Fibroblast of lung (primary cell): ENCODE data around the gene UBE3D. TPM values are rescaled to one million over a fixed set of nuclear protein-coding genes. Genes with fewer than 3 reads are reported as not detected.

ENCODE experiments used
- DNase-seq, 2 donors: peaks; one replicate each; pipeline versions ENCODE4 v3.0.0 to v3.0.0-alpha.2; 2010; ENCODE audit warnings: low read depth in 2 of 2
- H2AFZ ChIP-seq: 2 replicates; pipeline ENCODE4 v1.5.1; 2012; ENCODE audit warnings: low read length, control low read depth, inconsistent platforms
- H3K27ac ChIP-seq: 2 replicates; pipeline ENCODE4 v1.5.1; 2011; ENCODE audit warnings: low read length, control low read depth; ENCODE audit not compliant: insufficient read depth
- H3K27me3 ChIP-seq: 2 replicates; pipeline ENCODE4 v1.5.1; 2011; ENCODE audit warnings: mild to moderate bottlenecking, low read length; ENCODE audit not compliant: control insufficient read depth, insufficient read depth
- H3K36me3 ChIP-seq: 2 replicates; pipeline ENCODE4 v1.5.1; 2011; ENCODE audit warnings: low read length; ENCODE audit not compliant: control insufficient read depth, insufficient read depth
- H3K4me1 ChIP-seq: 2 replicates; pipeline ENCODE4 v1.5.1; 2011; ENCODE audit warnings: low read length; ENCODE audit not compliant: control insufficient read depth, insufficient read depth; ENCODE audit errors: extremely low read depth
- H3K4me2 ChIP-seq: 2 replicates; pipeline ENCODE4 v1.5.1; 2011; ENCODE audit warnings: low read length, control low read depth; ENCODE audit not compliant: insufficient read depth; ENCODE audit errors: extremely low read depth
- H3K4me3 ChIP-seq, 4 experiments: fragments of 200-600 bp in 1 of 4; sonication (generic) in 1 of 4; replicated peaks in 1 of 4; 2 replicates each; pipeline ENCODE4 v1.5.1; 2011 to 2016; ENCODE audit warnings: low read length in 4 of 4, low read depth in 3 of 4, mild to moderate bottlenecking in 3 of 4, control low read depth in 2 of 4, inconsistent platforms in 1 of 4, mixed read lengths in 1 of 4; ENCODE audit not compliant: insufficient read depth in 1 of 4; ENCODE audit errors: control extremely low read depth in 1 of 4
- H3K79me2 ChIP-seq: 2 replicates; pipeline ENCODE4 v1.5.1; 2012; ENCODE audit warnings: mild to moderate bottlenecking, low read length, inconsistent platforms; ENCODE audit not compliant: control insufficient read depth, insufficient read depth
- H3K9ac ChIP-seq: 2 replicates; pipeline ENCODE4 v1.5.1; 2011; ENCODE audit warnings: mild to moderate bottlenecking, low read length, control low read depth; ENCODE audit not compliant: insufficient read depth
- H3K9me3 ChIP-seq: 2 replicates; pipeline ENCODE4 v1.5.1; 2012; ENCODE audit warnings: low read depth, low read length; ENCODE audit not compliant: control insufficient read depth, insufficient read depth
- H4K20me1 ChIP-seq: 2 replicates; pipeline ENCODE4 v1.5.1; 2011; ENCODE audit warnings: low read length; ENCODE audit not compliant: control insufficient read depth, insufficient read depth; ENCODE audit errors: extremely low read depth
- CTCF ChIP-seq, 2 donors: IDR thresholded peaks in 1 of 2; conservative IDR thresholded peaks in 1 of 2; 1 replicate in 1 of 2; 2 replicates in 1 of 2; pipeline ENCODE4 v1.5.1; 2011 to 2012; ENCODE audit warnings: low read length in 2 of 2, control low read depth in 1 of 2, inconsistent platforms in 1 of 2, low read depth in 1 of 2, mild to moderate bottlenecking in 1 of 2
- EZH2 ChIP-seq: IDR thresholded peaks from 2 replicates; pipeline ENCODE4 v1.5.1; 2012; ENCODE audit warnings: low read length, control low read depth, mild to moderate bottlenecking; ENCODE audit errors: missing control alignments
- polyA plus RNA-seq, 2 donors: library from polyadenylated mRNA; depleted of rRNA in 1 of 2; stranded (reverse) in 1 of 2; unstranded in 1 of 2; fragments of >200 nt; gene quantifications; 2 replicates each; pipeline ENCODE4 v1.2.1, GENCODE V29; 2011 to 2012; ENCODE audit warnings: missing spikeins in 1 of 2
- total RNA-seq: library from RNA; depleted of rRNA; stranded (reverse); fragments of >200 nt; gene quantifications from 2 replicates; pipeline ENCODE4 v1.2.1, GENCODE V29; 2014

Gene UBE3D
- total and polyA plus RNA-seq, 2 donors (not counting 1 experiment from before 2014, with no cell fraction given) = 2.8 to 5.6 TPM

- no peaks in the 10 kb centered on the region for H3K36me3 ChIP-seq
- H3K4me2 ChIP-seq = peak overlapping the region; percentile 25
- no peaks in the 10 kb centered on the region for H4K20me1 ChIP-seq
- no peaks in the 10 kb centered on the region for H3K4me1 ChIP-seq
- DNase-seq = peak; percentile 19 to 62
- H3K27me3 ChIP-seq = no peaks in the 10 kb centered on the region
- H3K9me3 ChIP-seq = no peaks in the 10 kb centered on the region
- no peak overlapping the region for H3K4me3 ChIP-seq
- H3K79me2 ChIP-seq = no peaks in the 10 kb centered on the region
- peak overlapping the region; percentile 83 for H2AFZ ChIP-seq
- no peak overlapping the region for H3K27ac ChIP-seq
- H3K9ac ChIP-seq = peak overlapping the region; percentile 7
- TF ChIP-seq CTCF (conservative IDR thresholded peaks at IDR 0.05 in 1 of 2, IDR thresholded peaks at IDR 0.05 in 1 of 2; ENCODE audit: low read depth in 1 of 2, low read length in 2 of 2) = peak; percentile 85 to 86
- TF ChIP-seq EZH2 = no peak
Measured at GRCh38 chr6:83055366-83055964, 10.2 kb downstream of the UBE3D start.

- TF ChIP-seq EZH2 (no peak), CTCF (conservative IDR thresholded peaks at IDR 0.05 in 1 of 2, IDR thresholded peaks at IDR 0.05 in 1 of 2; ENCODE audit: low read depth in 1 of 2, low read length in 2 of 2) (no peak)
- H4K20me1 ChIP-seq = no peaks in the 10 kb centered on the region
- DNase-seq = no peak
- no peaks in the 10 kb centered on the region for H3K9me3 ChIP-seq
- H3K4me2 ChIP-seq = no peak overlapping the region
- H3K4me3 ChIP-seq = no peak overlapping the region
- no peaks in the 10 kb centered on the region for H3K27me3 ChIP-seq
- no peak overlapping the region for H3K27ac ChIP-seq
- H3K36me3 ChIP-seq = no peaks in the 10 kb centered on the region
- H3K9ac ChIP-seq = no peak overlapping the region
- no peaks in the 10 kb centered on the region for H3K79me2 ChIP-seq
- H2AFZ ChIP-seq = no peak overlapping the region
- H3K4me1 ChIP-seq = no peaks in the 10 kb centered on the region
Measured at GRCh38 chr6:83053678-83054077, 12.0 kb downstream of the UBE3D start.

GRCh38 chr6:83051377-83052172, 14.1 kb downstream of the UBE3D start:
- Histone ChIP-seq H2AFZ (no peak overlapping the region), H3K4me3 (no peak overlapping the region), H3K36me3 (no peaks in the 10 kb centered on the region), H3K9me3 (no peaks in the 10 kb centered on the region), H3K9ac (no peak overlapping the region), H3K79me2 (no peaks in the 10 kb centered on the region), H3K4me2 (no peak overlapping the region), H3K27ac (no peak overlapping the region), H4K20me1 (no peaks in the 10 kb centered on the region), H3K27me3 (no peaks in the 10 kb centered on the region), H3K4me1 (no peaks in the 10 kb centered on the region)
- DNase-seq = no peak
- TF ChIP-seq EZH2 (no peak), CTCF (conservative IDR thresholded peaks at IDR 0.05 in 1 of 2, IDR thresholded peaks at IDR 0.05 in 1 of 2; ENCODE audit: low read depth in 1 of 2, low read length in 2 of 2) (no peak)
